GM23338 (cell line): ENCODE results near the gene FASTKD1.

Experiments
- CREB1 ChIP-seq: fragments of 250-450 bp; sonication (Bioruptor Pico); IDR thresholded peaks from 2 replicates; pipeline ENCODE4 v1.5.0; 2020; ENCODE audit warnings: low read depth, mild to moderate bottlenecking, moderate library complexity
- EZH2 ChIP-seq: fragments of 200-600 bp; sonication (generic); IDR thresholded peaks from one replicate; pipeline ENCODE4 v1.8.0; 2017; ENCODE audit warnings: antibody characterized with exemption, mild to moderate bottlenecking, low read depth; ENCODE audit not compliant: unreplicated experiment
- STAT1 ChIP-seq: IDR thresholded peaks from one replicate; pipeline ENCODE4 v1.6.1; 2016; ENCODE audit warnings: antibody characterized with exemption; ENCODE audit not compliant: unreplicated experiment
- TF ChIP-seq, protein P1 (sequence below), 2 experiments: fragments of 200-600 bp in 1 of 2; sonication (generic) in 1 of 2; conservative IDR thresholded peaks; 2 replicates each; pipeline versions ENCODE4 v1.5.1 to v1.6.1; 2016 to 2017; ENCODE audit warnings: antibody characterized with exemption in 2 of 2, low read depth in 2 of 2, mild to moderate bottlenecking in 2 of 2, moderate library complexity in 1 of 2
- TF ChIP-seq, protein P2 (sequence below): IDR thresholded peaks from one replicate; pipeline ENCODE4 v1.6.1; 2018; ENCODE audit warnings: antibody characterized with exemption; ENCODE audit not compliant: unreplicated experiment

DNA sequence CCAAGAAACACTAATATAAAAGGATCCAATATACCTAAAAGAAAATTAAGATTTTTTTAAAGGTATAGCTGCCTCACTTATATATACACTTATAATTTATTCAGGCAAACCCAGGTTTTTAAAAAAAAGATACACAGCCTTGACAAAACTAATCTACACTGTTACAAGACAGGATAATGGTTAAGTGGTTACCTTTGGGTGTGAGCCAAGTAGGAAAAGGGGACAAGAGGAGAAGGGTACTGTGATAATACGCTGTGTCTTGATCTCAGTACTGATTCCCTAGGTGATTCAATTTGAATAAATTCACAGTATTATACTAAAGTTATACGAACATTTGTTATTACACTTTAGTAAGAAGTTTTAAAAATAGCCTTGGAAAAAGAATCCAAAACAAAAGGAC lies 33.5 kb downstream of the FASTKD1 start:
- TF ChIP-seq, protein P1, sequence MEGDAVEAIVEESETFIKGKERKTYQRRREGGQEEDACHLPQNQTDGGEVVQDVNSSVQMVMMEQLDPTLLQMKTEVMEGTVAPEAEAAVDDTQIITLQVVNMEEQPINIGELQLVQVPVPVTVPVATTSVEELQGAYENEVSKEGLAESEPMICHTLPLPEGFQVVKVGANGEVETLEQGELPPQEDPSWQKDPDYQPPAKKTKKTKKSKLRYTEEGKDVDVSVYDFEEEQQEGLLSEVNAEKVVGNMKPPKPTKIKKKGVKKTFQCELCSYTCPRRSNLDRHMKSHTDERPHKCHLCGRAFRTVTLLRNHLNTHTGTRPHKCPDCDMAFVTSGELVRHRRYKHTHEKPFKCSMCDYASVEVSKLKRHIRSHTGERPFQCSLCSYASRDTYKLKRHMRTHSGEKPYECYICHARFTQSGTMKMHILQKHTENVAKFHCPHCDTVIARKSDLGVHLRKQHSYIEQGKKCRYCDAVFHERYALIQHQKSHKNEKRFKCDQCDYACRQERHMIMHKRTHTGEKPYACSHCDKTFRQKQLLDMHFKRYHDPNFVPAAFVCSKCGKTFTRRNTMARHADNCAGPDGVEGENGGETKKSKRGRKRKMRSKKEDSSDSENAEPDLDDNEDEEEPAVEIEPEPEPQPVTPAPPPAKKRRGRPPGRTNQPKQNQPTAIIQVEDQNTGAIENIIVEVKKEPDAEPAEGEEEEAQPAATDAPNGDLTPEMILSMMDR (conservative IDR thresholded peaks at IDR 0.05; ENCODE audit: low read depth in 2 of 2): no peak
- TF ChIP-seq, protein P2, sequence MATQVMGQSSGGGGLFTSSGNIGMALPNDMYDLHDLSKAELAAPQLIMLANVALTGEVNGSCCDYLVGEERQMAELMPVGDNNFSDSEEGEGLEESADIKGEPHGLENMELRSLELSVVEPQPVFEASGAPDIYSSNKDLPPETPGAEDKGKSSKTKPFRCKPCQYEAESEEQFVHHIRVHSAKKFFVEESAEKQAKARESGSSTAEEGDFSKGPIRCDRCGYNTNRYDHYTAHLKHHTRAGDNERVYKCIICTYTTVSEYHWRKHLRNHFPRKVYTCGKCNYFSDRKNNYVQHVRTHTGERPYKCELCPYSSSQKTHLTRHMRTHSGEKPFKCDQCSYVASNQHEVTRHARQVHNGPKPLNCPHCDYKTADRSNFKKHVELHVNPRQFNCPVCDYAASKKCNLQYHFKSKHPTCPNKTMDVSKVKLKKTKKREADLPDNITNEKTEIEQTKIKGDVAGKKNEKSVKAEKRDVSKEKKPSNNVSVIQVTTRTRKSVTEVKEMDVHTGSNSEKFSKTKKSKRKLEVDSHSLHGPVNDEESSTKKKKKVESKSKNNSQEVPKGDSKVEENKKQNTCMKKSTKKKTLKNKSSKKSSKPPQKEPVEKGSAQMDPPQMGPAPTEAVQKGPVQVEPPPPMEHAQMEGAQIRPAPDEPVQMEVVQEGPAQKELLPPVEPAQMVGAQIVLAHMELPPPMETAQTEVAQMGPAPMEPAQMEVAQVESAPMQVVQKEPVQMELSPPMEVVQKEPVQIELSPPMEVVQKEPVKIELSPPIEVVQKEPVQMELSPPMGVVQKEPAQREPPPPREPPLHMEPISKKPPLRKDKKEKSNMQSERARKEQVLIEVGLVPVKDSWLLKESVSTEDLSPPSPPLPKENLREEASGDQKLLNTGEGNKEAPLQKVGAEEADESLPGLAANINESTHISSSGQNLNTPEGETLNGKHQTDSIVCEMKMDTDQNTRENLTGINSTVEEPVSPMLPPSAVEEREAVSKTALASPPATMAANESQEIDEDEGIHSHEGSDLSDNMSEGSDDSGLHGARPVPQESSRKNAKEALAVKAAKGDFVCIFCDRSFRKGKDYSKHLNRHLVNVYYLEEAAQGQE: no peak
- TF ChIP-seq EZH2: no peak
- no peak for TF ChIP-seq CREB1 (CRISPR knock-in tag)
- no peak for TF ChIP-seq STAT1
